Liver (tissue), 9 donors: ENCODE data around the gene CDK19. TPM values are rescaled to one million over a fixed set of nuclear protein-coding genes. Genes with fewer than 3 reads are reported as not detected.

ENCODE experiments used
- DNase-seq: peaks from one replicate; pipeline ENCODE4 v3.0.0-alpha.2; 2017; ENCODE audit warnings: low spot score
- H3K27ac ChIP-seq, 2 donors: one replicate each; pipeline ENCODE4 v1.7.0; 2013; ENCODE audit warnings: inconsistent platforms in 2 of 2, low read length in 2 of 2, control low read depth in 1 of 2, low read depth in 1 of 2, mild to moderate bottlenecking in 1 of 2
- H3K27me3 ChIP-seq, 4 donors: one replicate each; pipeline versions ENCODE4 v1.6.1 to v1.7.0; 2013; ENCODE audit warnings: low read length in 3 of 4, inconsistent platforms in 1 of 4, mild to moderate bottlenecking in 1 of 4, moderate library complexity in 1 of 4; ENCODE audit not compliant: control insufficient read depth in 4 of 4, insufficient read depth in 4 of 4
- H3K36me3 ChIP-seq, 4 donors: one replicate each; pipeline versions ENCODE4 v1.6.1 to v1.7.0; 2013; ENCODE audit warnings: low read length in 3 of 4, mild to moderate bottlenecking in 3 of 4, low read depth in 1 of 4, moderate library complexity in 1 of 4; ENCODE audit not compliant: control insufficient read depth in 4 of 4, insufficient read depth in 3 of 4
- H3K4me1 ChIP-seq, 4 donors: one replicate each; pipeline versions ENCODE4 v1.6.1 to v1.7.0; 2013; ENCODE audit warnings: low read length in 3 of 4, mild to moderate bottlenecking in 3 of 4, moderate library complexity in 1 of 4; ENCODE audit not compliant: control insufficient read depth in 4 of 4, insufficient read depth in 4 of 4
- H3K4me3 ChIP-seq, 3 donors: one replicate each; pipeline versions ENCODE4 v1.6.1 to v1.7.0; 2013; ENCODE audit warnings: low read length in 3 of 3, control low read depth in 1 of 3, low read depth in 1 of 3, mild to moderate bottlenecking in 1 of 3
- H3K9ac ChIP-seq, 2 donors: one replicate each; pipeline ENCODE4 v1.7.0; 2013; ENCODE audit warnings: low read length in 2 of 2, mild to moderate bottlenecking in 2 of 2, moderate library complexity in 2 of 2, control low read depth in 1 of 2, low read depth in 1 of 2
- H3K9me3 ChIP-seq, 4 donors: one replicate each; pipeline versions ENCODE4 v1.6.1 to v1.7.0; 2013; ENCODE audit warnings: low read length in 3 of 4; ENCODE audit not compliant: control insufficient read depth in 4 of 4
- FOXA1 ChIP-seq: IDR thresholded peaks from 2 replicates; pipeline ENCODE4 v1.6.1; 2016; ENCODE audit warnings: antibody characterized with exemption
- FOXA2 ChIP-seq: IDR thresholded peaks from 2 replicates; pipeline ENCODE4 v1.6.1; 2016; ENCODE audit warnings: antibody characterized with exemption
- HNF4A ChIP-seq, 2 donors: conservative IDR thresholded peaks; 2 replicates each; pipeline ENCODE4 v1.6.1; 2016; ENCODE audit warnings: antibody characterized with exemption in 2 of 2, mild to moderate bottlenecking in 2 of 2
- HNF4G ChIP-seq: IDR thresholded peaks from 2 replicates; pipeline ENCODE4 v1.6.1; 2016; ENCODE audit warnings: antibody characterized with exemption
- JUND ChIP-seq, 2 donors: IDR thresholded peaks; 2 replicates each; pipeline ENCODE4 v1.6.1; 2016; ENCODE audit warnings: antibody characterized with exemption in 2 of 2
- NR2F2 ChIP-seq: IDR thresholded peaks from 2 replicates; pipeline ENCODE4 v1.6.1; 2016; ENCODE audit warnings: antibody characterized with exemption
- RAD21 ChIP-seq, 2 donors: IDR thresholded peaks; 2 replicates each; pipeline ENCODE4 v1.6.1; 2016; ENCODE audit warnings: antibody characterized with exemption in 2 of 2, mild to moderate bottlenecking in 2 of 2
- RXRA ChIP-seq, 2 donors: IDR thresholded peaks; 2 replicates each; pipeline ENCODE4 v1.6.1; 2017 to 2018; ENCODE audit warnings: antibody characterized with exemption in 2 of 2, mild to moderate bottlenecking in 1 of 2
- SP1 ChIP-seq: IDR thresholded peaks from 2 replicates; pipeline ENCODE4 v1.6.1; 2018; ENCODE audit warnings: antibody characterized with exemption, mild to moderate bottlenecking
- YY1 ChIP-seq: IDR thresholded peaks from 2 replicates; pipeline ENCODE4 v1.6.1; 2016; ENCODE audit warnings: antibody characterized with exemption, mild to moderate bottlenecking
- WGBS: extraction: QIAGEN DNeasy Blood & Tissue Kit; methylation state at CpG from one replicate; pipeline ENCODE4 v1.1.7; 2013; 5-methylcytosine and 5-hydroxymethylcytosine counted together
- polyA plus RNA-seq, 2 donors: library from polyadenylated mRNA; stranded (reverse) in 1 of 2; unstranded in 1 of 2; fragments of 200-250 nt in 1 of 2; fragments of >200 nt in 1 of 2; fragmentation: Nextera tagmentation in 1 of 2; extraction: Ambion mirVana in 1 of 2; gene quantifications; one replicate each; pipeline versions ENCODE4 v1.2.1 to v1.2.3, GENCODE V29; 2013 to 2015
- total RNA-seq, 2 donors: library from RNA; depleted of rRNA; stranded (reverse); fragments of >200 nt; gene quantifications; one replicate each; pipeline ENCODE4 v1.2.3, GENCODE V29; 2014
- TF ChIP-seq, protein P1 (sequence below): IDR thresholded peaks from 2 replicates; pipeline ENCODE4 v1.6.1; 2016; ENCODE audit warnings: antibody characterized with exemption
- TF ChIP-seq, protein P2 (sequence below): IDR thresholded peaks from 2 replicates; pipeline ENCODE4 v1.6.1; 2016; ENCODE audit warnings: antibody characterized with exemption
- TF ChIP-seq, protein P3 (sequence below): IDR thresholded peaks from 2 replicates; pipeline ENCODE4 v1.6.1; 2016; ENCODE audit warnings: antibody characterized with exemption
- TF ChIP-seq, protein P4 (sequence below): IDR thresholded peaks from 2 replicates; pipeline ENCODE4 v1.6.1; 2016; ENCODE audit warnings: antibody characterized with exemption, mild to moderate bottlenecking
- donor health status: healthy.
- donor health status: healthy.
- donor health status: healthy.
- donor health status: healthy.
- donor health status: healthy.

CDK19 gene
- total and polyA plus RNA-seq, 4 donors: 1.8 to 7.6 (median 3.9) TPM

DNA sequence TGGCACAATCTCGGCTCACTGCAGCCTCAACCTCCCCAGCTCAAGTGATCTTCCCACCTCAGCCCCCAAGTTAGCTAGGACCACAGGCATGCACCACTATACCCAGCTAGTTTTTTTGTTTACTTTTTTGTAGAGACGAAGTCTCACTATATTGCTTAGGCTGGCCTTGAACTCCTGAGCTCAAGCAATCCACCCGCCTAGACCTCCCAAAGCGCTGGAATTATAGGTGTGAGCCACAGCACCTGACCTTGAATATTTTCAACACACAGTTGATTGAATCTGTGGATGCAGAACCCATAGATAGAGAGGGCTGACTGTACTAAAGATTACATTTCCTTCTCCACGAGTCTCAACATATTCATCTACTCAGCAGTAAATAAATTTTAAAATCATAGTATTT, 15.6 kb downstream of the CDK19 start:
- no peak for DNase-seq
- H3K4me1 ChIP-seq: no peaks in the 10 kb centered on the region
- TF ChIP-seq HNF4G: no peak
- TF ChIP-seq YY1: no peak
- no peak for TF ChIP-seq JUND (IDR thresholded peaks at IDR 0.05)

DNA sequence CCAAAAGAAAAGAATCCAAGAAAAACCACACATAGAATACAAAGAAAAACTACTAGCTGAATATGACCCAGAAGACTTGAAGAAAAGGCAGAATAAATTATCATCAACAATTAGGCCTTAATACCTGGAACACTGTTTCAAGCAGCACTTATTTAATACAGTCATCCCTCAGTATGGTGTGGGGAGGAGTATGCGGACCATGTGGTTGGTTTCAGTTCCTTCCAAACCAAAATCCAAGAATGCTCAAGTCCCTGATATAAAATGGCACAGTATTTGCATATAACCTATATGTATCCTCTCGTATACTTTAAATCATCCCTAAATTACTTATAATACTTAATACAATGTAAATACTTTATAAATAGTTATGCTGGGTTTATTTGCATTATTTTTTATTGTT, 16.1 kb downstream of the CDK19 start:
- no peak overlapping the region for H3K9ac ChIP-seq
- no peak for DNase-seq
- no peaks in the 10 kb centered on the region for H3K27me3 ChIP-seq
- no peak overlapping the region for H3K4me3 ChIP-seq
- no peak for TF ChIP-seq FOXA2
- TF ChIP-seq RAD21 (IDR thresholded peaks at IDR 0.05): no peak
- TF ChIP-seq, protein P1, sequence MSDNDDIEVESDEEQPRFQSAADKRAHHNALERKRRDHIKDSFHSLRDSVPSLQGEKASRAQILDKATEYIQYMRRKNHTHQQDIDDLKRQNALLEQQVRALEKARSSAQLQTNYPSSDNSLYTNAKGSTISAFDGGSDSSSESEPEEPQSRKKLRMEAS: no peak
- TF ChIP-seq NR2F2: no peak
- TF ChIP-seq HNF4A (conservative IDR thresholded peaks at IDR 0.05): no peak
- no peak for TF ChIP-seq JUND (IDR thresholded peaks at IDR 0.05)
- TF ChIP-seq, protein P2, sequence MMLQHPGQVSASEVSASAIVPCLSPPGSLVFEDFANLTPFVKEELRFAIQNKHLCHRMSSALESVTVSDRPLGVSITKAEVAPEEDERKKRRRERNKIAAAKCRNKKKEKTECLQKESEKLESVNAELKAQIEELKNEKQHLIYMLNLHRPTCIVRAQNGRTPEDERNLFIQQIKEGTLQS: no peak
- no peak for TF ChIP-seq SP1
- TF ChIP-seq YY1: no peak
- TF ChIP-seq, protein P3, sequence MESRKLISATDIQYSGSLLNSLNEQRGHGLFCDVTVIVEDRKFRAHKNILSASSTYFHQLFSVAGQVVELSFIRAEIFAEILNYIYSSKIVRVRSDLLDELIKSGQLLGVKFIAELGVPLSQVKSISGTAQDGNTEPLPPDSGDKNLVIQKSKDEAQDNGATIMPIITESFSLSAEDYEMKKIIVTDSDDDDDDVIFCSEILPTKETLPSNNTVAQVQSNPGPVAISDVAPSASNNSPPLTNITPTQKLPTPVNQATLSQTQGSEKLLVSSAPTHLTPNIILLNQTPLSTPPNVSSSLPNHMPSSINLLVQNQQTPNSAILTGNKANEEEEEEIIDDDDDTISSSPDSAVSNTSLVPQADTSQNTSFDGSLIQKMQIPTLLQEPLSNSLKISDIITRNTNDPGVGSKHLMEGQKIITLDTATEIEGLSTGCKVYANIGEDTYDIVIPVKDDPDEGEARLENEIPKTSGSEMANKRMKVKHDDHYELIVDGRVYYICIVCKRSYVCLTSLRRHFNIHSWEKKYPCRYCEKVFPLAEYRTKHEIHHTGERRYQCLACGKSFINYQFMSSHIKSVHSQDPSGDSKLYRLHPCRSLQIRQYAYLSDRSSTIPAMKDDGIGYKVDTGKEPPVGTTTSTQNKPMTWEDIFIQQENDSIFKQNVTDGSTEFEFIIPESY: no peak
- TF ChIP-seq FOXA1: no peak
- TF ChIP-seq RXRA (IDR thresholded peaks at IDR 0.05): no peak
- no peaks in the 10 kb centered on the region for H3K9me3 ChIP-seq
- WGBS: 94% methylated on average over 2 of the region's 2 CpGs
- no peaks in the 10 kb centered on the region for H3K36me3 ChIP-seq
- no peaks in the 10 kb centered on the region for H3K4me1 ChIP-seq
- no peak overlapping the region for H3K27ac ChIP-seq

More for the DNA sequence above, 15.6 kb downstream of the CDK19 start:
- Histone ChIP-seq H3K27ac (no peak overlapping the region), H3K27me3 (no peaks in the 10 kb centered on the region), H3K9me3 (no peaks in the 10 kb centered on the region), H3K9ac (no peak overlapping the region), H3K36me3 (no peaks in the 10 kb centered on the region), H3K4me3 (no peak overlapping the region)
- 81% methylated on average over 5 of the region's 5 CpGs for WGBS

DNA sequence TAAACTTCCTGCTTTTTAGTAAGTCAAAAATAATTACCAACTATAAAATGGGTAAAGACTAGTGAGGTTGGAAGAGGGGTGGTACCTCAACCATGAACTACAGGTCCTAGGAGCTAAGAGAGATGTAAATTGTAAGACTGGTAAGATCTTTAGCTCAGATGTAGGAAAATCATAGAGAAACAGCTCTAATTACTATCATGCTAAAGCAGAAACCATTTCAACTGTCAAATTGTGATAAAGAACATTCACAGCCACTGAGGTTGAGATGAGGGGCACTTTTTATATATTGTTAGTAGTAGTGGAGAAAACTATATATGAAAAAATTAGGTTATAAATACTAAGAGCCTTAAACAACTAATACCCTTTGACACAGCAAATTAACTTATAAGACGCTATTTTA, 20.0 kb downstream of the CDK19 start:
- H3K9me3 ChIP-seq: no peaks in the 10 kb centered on the region
- H3K4me1 ChIP-seq: no peaks in the 10 kb centered on the region
- no peak for DNase-seq
- TF ChIP-seq, protein P4, sequence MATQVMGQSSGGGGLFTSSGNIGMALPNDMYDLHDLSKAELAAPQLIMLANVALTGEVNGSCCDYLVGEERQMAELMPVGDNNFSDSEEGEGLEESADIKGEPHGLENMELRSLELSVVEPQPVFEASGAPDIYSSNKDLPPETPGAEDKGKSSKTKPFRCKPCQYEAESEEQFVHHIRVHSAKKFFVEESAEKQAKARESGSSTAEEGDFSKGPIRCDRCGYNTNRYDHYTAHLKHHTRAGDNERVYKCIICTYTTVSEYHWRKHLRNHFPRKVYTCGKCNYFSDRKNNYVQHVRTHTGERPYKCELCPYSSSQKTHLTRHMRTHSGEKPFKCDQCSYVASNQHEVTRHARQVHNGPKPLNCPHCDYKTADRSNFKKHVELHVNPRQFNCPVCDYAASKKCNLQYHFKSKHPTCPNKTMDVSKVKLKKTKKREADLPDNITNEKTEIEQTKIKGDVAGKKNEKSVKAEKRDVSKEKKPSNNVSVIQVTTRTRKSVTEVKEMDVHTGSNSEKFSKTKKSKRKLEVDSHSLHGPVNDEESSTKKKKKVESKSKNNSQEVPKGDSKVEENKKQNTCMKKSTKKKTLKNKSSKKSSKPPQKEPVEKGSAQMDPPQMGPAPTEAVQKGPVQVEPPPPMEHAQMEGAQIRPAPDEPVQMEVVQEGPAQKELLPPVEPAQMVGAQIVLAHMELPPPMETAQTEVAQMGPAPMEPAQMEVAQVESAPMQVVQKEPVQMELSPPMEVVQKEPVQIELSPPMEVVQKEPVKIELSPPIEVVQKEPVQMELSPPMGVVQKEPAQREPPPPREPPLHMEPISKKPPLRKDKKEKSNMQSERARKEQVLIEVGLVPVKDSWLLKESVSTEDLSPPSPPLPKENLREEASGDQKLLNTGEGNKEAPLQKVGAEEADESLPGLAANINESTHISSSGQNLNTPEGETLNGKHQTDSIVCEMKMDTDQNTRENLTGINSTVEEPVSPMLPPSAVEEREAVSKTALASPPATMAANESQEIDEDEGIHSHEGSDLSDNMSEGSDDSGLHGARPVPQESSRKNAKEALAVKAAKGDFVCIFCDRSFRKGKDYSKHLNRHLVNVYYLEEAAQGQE: no peak
- no peak for TF ChIP-seq YY1
- no peaks in the 10 kb centered on the region for H3K27me3 ChIP-seq
- H3K9ac ChIP-seq: no peak overlapping the region
- H3K27ac ChIP-seq: no peak overlapping the region
- WGBS: 99% methylated on average over 1 of the region's 1 CpG
- no peak overlapping the region for H3K4me3 ChIP-seq
- H3K36me3 ChIP-seq: no peaks in the 10 kb centered on the region
